B cell (primary cell): ENCODE results near the gene ASIC3.

Source experiments
- CTCF ChIP-seq: fragments of 200-600 bp; IDR thresholded peaks from one replicate; pipeline ENCODE4 v1.8.0; 2022; ENCODE audit warnings: antibody characterized with exemption, mild to moderate bottlenecking
- EZH2 ChIP-seq: IDR thresholded peaks from 2 replicates; pipeline ENCODE4 v1.6.1; 2012; ENCODE audit warnings: borderline replicate concordance, low read depth, mild to moderate bottlenecking, moderate library complexity, low read length; ENCODE audit not compliant: insufficient read depth, poor library complexity, severe bottlenecking

GRCh38 chr7:151005566-151005965, 42.8 kb upstream of the ASIC3 start:
- TF ChIP-seq CTCF (no peak), EZH2 (no peak)
